ENCODE results near the gene C1QL1.

Gene C1QL1

GRCh38 chr17:44968225-44969143, at the start of gene C1QL1:
Gene C1QL1, minus strand, starts transcription at chr17:44968303. Its CDS starts 255 bp downstream, at chr17:44968048.
- peak; percentile 87 for DNase-seq

GRCh38 chr17:45016823-45017222, 48.7 kb upstream of the C1QL1 start:
- DNase-seq: peak; percentile 24

GRCh38 chr17:45016237-45016636, 48.1 kb upstream of the C1QL1 start:
- DNase-seq: no peak

GRCh38 chr17:45013021-45013997, 45.2 kb upstream of the C1QL1 start:
- DNase-seq: peak; percentile 75

GRCh38 chr17:45011767-45012166, 43.7 kb upstream of the C1QL1 start:
- DNase-seq: peak; percentile 24

GRCh38 chr17:45009676-45010467, 41.8 kb upstream of the C1QL1 start:
- peak; percentile 88 for DNase-seq

- peak; percentile 60 for DNase-seq
Measured at GRCh38 chr17:45008216-45008615, 40.1 kb upstream of the C1QL1 start.

- peak; percentile 50 for DNase-seq
Measured at GRCh38 chr17:45006927-45007461, 38.9 kb upstream of the C1QL1 start.

GRCh38 chr17:45005700-45006099, 37.6 kb upstream of the C1QL1 start:
- no peak for DNase-seq

- DNase-seq: no peak
Measured at GRCh38 chr17:45004388-45004787, 36.3 kb upstream of the C1QL1 start.

- no peak for DNase-seq
Measured at GRCh38 chr17:45003877-45004276, 35.8 kb upstream of the C1QL1 start.

- peak; percentile 95 for DNase-seq
Measured at GRCh38 chr17:45001310-45001709, 33.2 kb upstream of the C1QL1 start.

- DNase-seq: no peak
Measured at GRCh38 chr17:44999433-44999832, 31.3 kb upstream of the C1QL1 start.

GRCh38 chr17:44998646-44999045, 30.5 kb upstream of the C1QL1 start:
- no peak for DNase-seq

- DNase-seq: peak; percentile 85
Measured at GRCh38 chr17:44997733-44998520, 29.8 kb upstream of the C1QL1 start.

- DNase-seq: no peak
Measured at GRCh38 chr17:44996304-44996703, 28.2 kb upstream of the C1QL1 start.

- DNase-seq: no peak
Measured at GRCh38 chr17:44995436-44996001, 27.4 kb upstream of the C1QL1 start.

GRCh38 chr17:44992242-44992939, 24.3 kb upstream of the C1QL1 start:
- peak; percentile 71 for DNase-seq

- peak; percentile 32 for DNase-seq
Measured at GRCh38 chr17:44990994-44991393, 22.9 kb upstream of the C1QL1 start.

GRCh38 chr17:44989552-44990138, 21.5 kb upstream of the C1QL1 start:
- DNase-seq: no peak

Data from NCI-H510A treated with DMSO at 0.1 percent for 48 hours (cell line).